HepG2 (cell line): ENCODE data around the gene CBLN3. TPM values are rescaled to one million over a fixed set of nuclear protein-coding genes. Genes with fewer than 3 reads are reported as not detected.
A peak's percentile ranks its signal among the peaks of the same experiment; 100 is the strongest.

Experiments used
- ATAD3A ChIP-seq: sonication (generic); formaldehyde crosslinking; IDR thresholded peaks from 2 replicates; pipeline ENCODE4 v1.4.0; 2020; ENCODE audit warnings: missing genetic modification reagents
- CAMTA2 ChIP-seq: sonication (generic); formaldehyde crosslinking; IDR thresholded peaks from 2 replicates; pipeline ENCODE4 v1.4.0; 2020; ENCODE audit warnings: mild to moderate bottlenecking, missing genetic modification reagents, borderline replicate concordance
- GABPB1 ChIP-seq: IDR thresholded peaks from 2 replicates; pipeline ENCODE4 v1.6.1; 2016; ENCODE audit warnings: mild to moderate bottlenecking, missing genetic modification reagents, moderate library complexity, missing compliant biosample characterization
- KLF13 ChIP-seq: sonication (generic); formaldehyde crosslinking; IDR thresholded peaks from 2 replicates; pipeline ENCODE4 v1.4.0; 2020; ENCODE audit warnings: mild to moderate bottlenecking, missing genetic modification reagents
- MTF1 ChIP-seq: sonication (generic); formaldehyde crosslinking; IDR thresholded peaks from 2 replicates; pipeline ENCODE4 v1.5.0; 2020; ENCODE audit warnings: missing genetic modification reagents
- NFAT5 ChIP-seq: sonication (generic); formaldehyde crosslinking; IDR thresholded peaks from 2 replicates; pipeline ENCODE4 v1.4.0; 2020; ENCODE audit warnings: missing genetic modification reagents
- NONO ChIP-seq, 2 experiments: fragments of 450-650 bp in 1 of 2; sonication (generic) in 1 of 2; formaldehyde crosslinking in 1 of 2; IDR thresholded peaks in 1 of 2; conservative IDR thresholded peaks in 1 of 2; 2 replicates each; pipeline versions ENCODE4 v1.6.1 to v1.8.0; 2017 to 2022; ENCODE audit warnings: mild to moderate bottlenecking in 1 of 2, missing genetic modification reagents in 1 of 2, moderate library complexity in 1 of 2
- POLR2A ChIP-seq, 2 experiments: IDR thresholded peaks; 2 replicates each; pipeline ENCODE4 v1.6.1; 2011; ENCODE audit warnings: low read depth in 2 of 2, low read length in 2 of 2, mild to moderate bottlenecking in 1 of 2, moderate library complexity in 1 of 2; ENCODE audit not compliant: insufficient read depth in 1 of 2
- RARA ChIP-seq: IDR thresholded peaks from 2 replicates; pipeline ENCODE4 v1.6.1; 2016; ENCODE audit warnings: missing genetic modification reagents, missing compliant biosample characterization
- RXRA ChIP-seq: sonication (generic); formaldehyde crosslinking; IDR thresholded peaks from 2 replicates; pipeline ENCODE4 v1.5.1; 2020; ENCODE audit warnings: missing genetic modification reagents
- SKI ChIP-seq: fragments of 450-650 bp; IDR thresholded peaks from one replicate; pipeline ENCODE4 v1.6.1; 2018; ENCODE audit warnings: mild to moderate bottlenecking; ENCODE audit not compliant: partially characterized antibody
- ZFY ChIP-seq: sonication (generic); formaldehyde crosslinking; IDR thresholded peaks from 2 replicates; pipeline ENCODE4 v1.4.0; 2020; ENCODE audit warnings: missing genetic modification reagents
- ZNF263 ChIP-seq: sonication (generic); formaldehyde crosslinking; IDR thresholded peaks from 2 replicates; pipeline ENCODE4 v1.4.0; 2020; ENCODE audit warnings: missing genetic modification reagents
- ZNF274 ChIP-seq: sonication (generic); formaldehyde crosslinking; IDR thresholded peaks from 2 replicates; pipeline ENCODE4 v1.5.1; 2020; ENCODE audit warnings: mild to moderate bottlenecking, missing genetic modification reagents
- ZNF280B ChIP-seq: sonication (generic); formaldehyde crosslinking; IDR thresholded peaks from 2 replicates; pipeline ENCODE4 v1.5.0; 2020; ENCODE audit warnings: missing genetic modification reagents, mild to moderate bottlenecking, borderline replicate concordance
- ZNF460 ChIP-seq: sonication (generic); formaldehyde crosslinking; IDR thresholded peaks from 2 replicates; pipeline ENCODE4 v1.5.1; 2020; ENCODE audit warnings: missing genetic modification reagents, mild to moderate bottlenecking, borderline replicate concordance
- polyA plus RNA-seq, 8 experiments: library from polyadenylated mRNA; depleted of rRNA in 3 of 8; stranded (reverse) in 7 of 8; unstranded in 1 of 8; fragments of >200 nt; fragmentation: Illumina TruSeq in 4 of 8; extraction: Trizol in 4 of 8; gene quantifications; 2 replicates each; pipeline versions ENCODE4 v1.2.1 to v1.2.3, GENCODE V29; 2011 to 2016; ENCODE audit warnings: low read depth in 4 of 8, missing spikeins in 1 of 8, mixed read lengths in 1 of 8; ENCODE audit not compliant: insufficient read depth in 1 of 8
- total RNA-seq, 5 experiments: library from RNA; depleted of rRNA; stranded (reverse); fragments of >200 nt; fragmentation: Illumina TruSeq; extraction: Trizol; gene quantifications; 2 replicates each; pipeline ENCODE4 v1.2.3, GENCODE V29; 2016; ENCODE audit warnings: low read depth in 1 of 5
- TF ChIP-seq, protein P1 (sequence below): IDR thresholded peaks from 2 replicates; pipeline ENCODE4 v1.6.1; 2016; ENCODE audit warnings: missing compliant biosample characterization, missing genetic modification reagents, borderline replicate concordance
- TF ChIP-seq, protein P2 (sequence below): IDR thresholded peaks from 2 replicates; pipeline ENCODE4 v1.6.1; 2018; ENCODE audit warnings: missing genetic modification reagents
- TF ChIP-seq, protein P3 (sequence below): fragments of 450-650 bp; IDR thresholded peaks from 2 replicates; pipeline ENCODE4 v1.6.1; 2017

The CBLN3 gene
- total and polyA plus RNA-seq, 2 of the 13 experiments (the other 11 are each of a cell fraction or from before 2014, with no cell fraction given), result 0.66 to 0.98 TPM

DNA sequence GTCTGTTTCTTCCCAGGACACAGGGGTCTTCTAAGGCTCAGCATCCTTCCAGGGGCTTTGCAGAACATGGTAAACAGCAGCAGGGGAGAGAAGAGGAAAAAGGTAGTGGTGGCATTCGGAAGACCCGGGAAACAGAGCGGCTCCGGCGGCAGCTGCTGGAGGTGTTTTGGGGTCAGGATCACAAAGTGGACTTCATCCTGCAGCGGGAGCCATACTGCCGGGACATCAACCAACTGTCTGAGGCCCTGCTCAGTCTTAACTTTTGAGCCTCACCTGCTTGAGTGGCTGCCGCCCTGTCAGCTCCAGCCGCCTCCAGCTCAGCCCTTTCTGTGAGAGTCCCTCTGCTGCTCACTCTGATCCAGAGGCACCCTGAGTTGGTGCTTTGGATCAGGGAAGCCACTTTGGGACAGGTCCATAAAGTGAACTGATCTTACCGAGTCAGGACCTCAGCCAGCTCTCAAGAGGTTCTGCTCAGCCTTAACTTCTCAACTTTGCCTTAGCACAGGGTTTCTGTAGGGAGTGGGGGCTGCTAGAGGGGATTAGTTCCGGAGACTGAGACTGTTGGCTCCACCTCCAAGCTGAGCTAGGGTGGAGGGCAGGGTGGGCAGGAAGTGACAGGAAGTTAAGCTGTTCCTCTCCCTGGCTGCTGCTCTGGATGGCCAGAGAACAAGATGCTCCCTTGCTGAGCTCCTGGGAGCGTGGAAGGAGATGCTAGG lies 7.7 kb upstream of the CBLN3 start (continued):
- TF ChIP-seq RARA (CRISPR knock-in tag) (no peak), NONO (IDR thresholded peaks at IDR 0.05) (no peak), NONO (CRISPR knock-in tag; conservative IDR thresholded peaks at IDR 0.05) (no peak), SKI (no peak), KLF13 (no peak), CAMTA2 (CRISPR knock-in tag) (no peak; the same call in 1 of the 2 replicates), ZNF460 (no peak; the same call in 1 of the 2 replicates), ZFY (CRISPR knock-in tag) (no peak), ZNF280B (no peak), NFAT5 (CRISPR knock-in tag) (0 out of 2 replicates have a peak, but pooled peaks have one; percentile 40), POLR2A (IDR thresholded peaks at IDR 0.05; ENCODE audit: insufficient read depth in 1 of 2, low read depth in 2 of 2, low read length in 2 of 2) (no peak), ZNF274 (CRISPR knock-in tag) (no peak), ATAD3A (no peak), RXRA (CRISPR knock-in tag) (no peak; the same call in 1 of the 2 replicates), ZNF263 (CRISPR knock-in tag) (no peak), GABPB1 (CRISPR knock-in tag) (peak; percentile 23; the same call in 1 of the 2 replicates), MTF1 (CRISPR knock-in tag) (no peak)
- TF ChIP-seq, protein P1, sequence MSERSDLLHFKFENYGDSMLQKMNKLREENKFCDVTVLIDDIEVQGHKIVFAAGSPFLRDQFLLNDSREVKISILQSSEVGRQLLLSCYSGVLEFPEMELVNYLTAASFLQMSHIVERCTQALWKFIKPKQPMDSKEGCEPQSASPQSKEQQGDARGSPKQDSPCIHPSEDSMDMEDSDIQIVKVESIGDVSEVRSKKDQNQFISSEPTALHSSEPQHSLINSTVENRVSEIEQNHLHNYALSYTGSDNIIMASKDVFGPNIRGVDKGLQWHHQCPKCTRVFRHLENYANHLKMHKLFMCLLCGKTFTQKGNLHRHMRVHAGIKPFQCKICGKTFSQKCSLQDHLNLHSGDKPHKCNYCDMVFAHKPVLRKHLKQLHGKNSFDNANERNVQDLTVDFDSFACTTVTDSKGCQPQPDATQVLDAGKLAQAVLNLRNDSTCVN (CRISPR knock-in tag), result no peak
- TF ChIP-seq, protein P2, sequence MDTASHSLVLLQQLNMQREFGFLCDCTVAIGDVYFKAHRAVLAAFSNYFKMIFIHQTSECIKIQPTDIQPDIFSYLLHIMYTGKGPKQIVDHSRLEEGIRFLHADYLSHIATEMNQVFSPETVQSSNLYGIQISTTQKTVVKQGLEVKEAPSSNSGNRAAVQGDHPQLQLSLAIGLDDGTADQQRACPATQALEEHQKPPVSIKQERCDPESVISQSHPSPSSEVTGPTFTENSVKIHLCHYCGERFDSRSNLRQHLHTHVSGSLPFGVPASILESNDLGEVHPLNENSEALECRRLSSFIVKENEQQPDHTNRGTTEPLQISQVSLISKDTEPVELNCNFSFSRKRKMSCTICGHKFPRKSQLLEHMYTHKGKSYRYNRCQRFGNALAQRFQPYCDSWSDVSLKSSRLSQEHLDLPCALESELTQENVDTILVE (CRISPR knock-in tag), result 0 out of 2 replicates have a peak, but pooled peaks have one; percentile 5
- TF ChIP-seq, protein P3, sequence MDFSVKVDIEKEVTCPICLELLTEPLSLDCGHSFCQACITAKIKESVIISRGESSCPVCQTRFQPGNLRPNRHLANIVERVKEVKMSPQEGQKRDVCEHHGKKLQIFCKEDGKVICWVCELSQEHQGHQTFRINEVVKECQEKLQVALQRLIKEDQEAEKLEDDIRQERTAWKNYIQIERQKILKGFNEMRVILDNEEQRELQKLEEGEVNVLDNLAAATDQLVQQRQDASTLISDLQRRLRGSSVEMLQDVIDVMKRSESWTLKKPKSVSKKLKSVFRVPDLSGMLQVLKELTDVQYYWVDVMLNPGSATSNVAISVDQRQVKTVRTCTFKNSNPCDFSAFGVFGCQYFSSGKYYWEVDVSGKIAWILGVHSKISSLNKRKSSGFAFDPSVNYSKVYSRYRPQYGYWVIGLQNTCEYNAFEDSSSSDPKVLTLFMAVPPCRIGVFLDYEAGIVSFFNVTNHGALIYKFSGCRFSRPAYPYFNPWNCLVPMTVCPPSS, result no peak
